GM19025 (cell line): ENCODE measurements around the gene YBX2.
"Not testable (repeated sequence)": the region's sequence is repeated elsewhere in the genome, so short reads cannot be mapped to it uniquely, and the experiment has no call there.

Experiments used
- ATAC-seq: cut with Tn5 transposase; IDR thresholded peaks from one replicate; pipeline ENCODE4 v1.9.1; 2021; ENCODE audit warnings: mild to moderate bottlenecking, low read depth, moderate library complexity; ENCODE audit not compliant: unreplicated experiment

The YBX2 gene

DNA sequence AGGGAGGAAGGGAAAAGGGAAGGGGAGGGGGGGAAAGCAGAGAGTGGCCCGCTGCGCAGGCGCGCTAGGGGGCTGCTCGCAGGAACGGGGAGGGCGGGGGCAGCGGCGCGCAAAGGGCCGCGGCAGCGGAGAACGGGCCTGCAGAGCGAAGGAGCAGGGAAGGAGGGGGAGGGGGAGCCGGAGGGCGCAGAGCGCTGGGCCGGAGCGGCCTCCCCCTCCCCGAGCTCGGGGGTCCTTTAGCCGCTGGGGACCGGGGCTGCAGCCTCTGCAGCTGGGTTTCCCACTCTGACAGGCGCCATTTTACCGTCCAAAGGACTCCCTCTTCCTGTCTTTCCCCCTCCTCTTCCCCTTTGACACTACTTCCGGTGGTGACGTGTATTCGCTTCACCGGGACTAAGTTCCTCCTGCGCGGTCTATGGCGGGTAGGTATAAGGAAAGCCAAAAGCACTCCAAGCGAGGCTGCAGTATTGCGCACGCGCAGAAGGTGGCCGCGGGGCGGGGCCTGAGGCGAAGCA lies 42.7 kb downstream of the YBX2 start, which contains the start of gene CTDNEP1:
Gene CTDNEP1, minus strand, starts transcription at position 74 of the 515 bp plus-strand sequence. CDS start 438 bp downstream, outside the sequence.
- peak; percentile 89 for ATAC-seq

DNA sequence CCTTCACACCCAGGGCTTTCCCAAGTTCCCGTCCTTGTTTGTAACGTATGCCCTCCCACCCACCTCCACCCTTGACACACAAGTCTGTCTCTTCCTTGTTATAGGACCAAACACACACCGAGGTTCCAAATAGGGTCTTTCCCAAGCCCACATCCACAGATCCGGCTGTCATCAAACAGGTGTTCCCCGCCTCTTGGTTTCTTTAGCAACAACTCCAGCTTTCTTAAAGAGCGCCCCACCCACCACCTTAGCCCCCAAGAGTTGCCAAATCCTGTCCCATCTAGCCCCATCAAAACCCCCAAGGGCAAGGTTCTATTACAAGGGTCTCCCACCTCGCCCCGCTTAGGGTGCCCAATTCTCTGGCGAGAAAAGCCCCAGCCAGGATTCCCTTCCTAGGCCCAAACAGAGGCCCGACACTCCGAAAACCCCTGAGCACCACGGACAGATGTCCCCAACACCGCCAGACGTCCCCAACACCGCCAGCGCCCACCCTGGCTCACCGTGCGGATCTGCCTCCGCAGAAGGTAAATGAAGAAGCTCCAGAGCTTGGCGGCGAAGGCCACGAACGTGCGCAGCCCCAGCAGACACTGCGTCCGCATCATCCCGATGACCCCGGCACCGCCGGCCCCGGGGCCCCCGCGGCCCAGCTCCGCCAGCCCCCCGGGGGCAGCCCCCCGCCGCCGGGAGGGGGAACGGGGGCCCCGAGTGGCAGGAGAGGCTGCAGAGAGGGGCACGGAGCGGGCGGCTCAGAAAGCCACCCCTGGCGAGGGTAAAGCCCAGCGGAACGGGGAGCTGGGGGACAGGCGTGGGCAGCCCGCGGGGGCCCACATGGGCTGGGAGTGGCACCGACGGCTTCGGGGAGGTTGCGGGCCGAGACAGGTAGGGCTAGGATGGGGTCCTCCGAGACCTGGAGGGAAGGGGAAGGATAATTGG lies 43.5 kb downstream of the YBX2 start:
- ATAC-seq: no peak

DNA sequence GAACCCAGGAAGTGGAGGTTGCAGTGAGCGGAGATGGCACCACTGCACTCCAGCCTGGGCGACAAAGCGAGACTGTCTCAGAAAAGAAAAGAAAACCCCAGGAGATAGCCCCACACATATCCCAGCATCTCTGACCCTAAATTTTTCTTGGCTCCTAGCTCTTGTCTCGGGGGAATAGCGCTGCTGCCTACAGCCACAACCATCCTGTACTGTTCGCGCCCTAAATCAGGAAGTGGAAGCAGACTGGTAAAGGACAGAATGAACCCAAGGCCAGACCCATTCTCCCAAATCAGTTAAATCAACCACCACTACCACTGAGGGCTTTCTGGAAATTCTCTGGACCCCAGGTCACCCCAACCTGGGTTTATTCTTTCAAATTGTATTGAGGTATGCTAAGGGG lies 44.6 kb downstream of the YBX2 start:
- no peak for ATAC-seq

DNA sequence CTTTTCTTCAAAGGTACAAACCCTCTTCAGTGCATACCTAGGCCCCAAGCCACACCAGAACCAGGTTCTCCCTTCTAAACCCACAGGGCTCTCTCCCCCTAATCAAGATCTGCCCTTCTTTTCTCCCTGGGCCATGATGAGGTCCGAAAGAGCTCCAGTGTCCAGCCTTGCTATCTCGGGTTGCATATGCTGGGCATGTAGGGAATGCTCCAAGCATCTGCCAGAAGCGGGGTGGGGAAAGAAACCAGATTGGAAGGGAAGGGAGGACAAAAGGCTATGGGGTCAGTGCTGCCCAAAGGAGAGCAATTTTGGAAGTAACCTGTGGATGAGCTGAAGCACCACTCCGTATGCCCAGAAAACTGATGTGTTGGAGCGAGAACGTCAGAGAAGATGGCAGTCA lies 45.2 kb downstream of the YBX2 start:
- no peak for ATAC-seq

DNA sequence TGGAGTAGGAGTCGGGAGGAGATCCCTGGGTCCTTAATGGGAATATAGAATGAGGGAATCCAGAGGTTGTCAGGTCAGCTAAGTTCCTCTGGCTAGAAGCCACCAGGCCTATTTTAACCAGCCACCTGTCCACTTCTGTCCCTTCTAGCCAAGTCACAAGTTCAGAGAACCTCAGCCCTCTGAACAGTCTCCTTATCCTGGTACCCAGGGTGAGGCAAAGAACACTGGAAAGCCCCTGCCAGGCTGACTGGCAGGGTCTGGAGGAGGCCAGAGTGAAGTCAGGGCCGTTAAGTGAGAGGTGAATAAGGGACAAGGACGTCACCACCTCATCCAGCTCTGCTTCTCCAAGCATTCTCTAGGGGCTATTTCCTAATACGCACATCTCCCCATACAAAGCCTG lies 45.6 kb downstream of the YBX2 start:
- ATAC-seq: no peak

- no peak for ATAC-seq
Observed at GRCh38 chr17:7246779-7247178, 47.7 kb downstream of the YBX2 start.

GRCh38 chr17:7243838-7244237 lies 50.6 kb downstream of the YBX2 start:
- ATAC-seq: not testable (repeated sequence)

DNA sequence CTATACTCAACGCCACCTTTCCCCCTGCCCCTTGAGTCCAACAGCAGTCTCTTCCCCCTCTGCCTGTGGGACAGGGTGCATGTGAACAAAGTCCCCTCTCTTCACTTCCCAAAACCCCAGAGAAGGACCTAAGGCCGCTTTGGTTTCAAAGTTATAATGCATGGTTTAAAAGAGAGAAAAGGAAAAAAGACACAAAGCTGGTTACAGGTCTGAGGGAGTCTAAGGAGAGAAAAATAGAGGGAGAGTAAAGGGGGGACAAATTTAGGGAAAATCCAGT lies 51.0 kb downstream of the YBX2 start:
- no peak for ATAC-seq

- peak; percentile 49 for ATAC-seq
Observed at GRCh38 chr17:7242717-7243452, 51.6 kb downstream of the YBX2 start.

GRCh38 chr17:7241783-7242716 lies 52.4 kb downstream of the YBX2 start, which contains the start of gene GABARAP:
TSS of gene GABARAP (minus strand) at chr17:7242449. CDS start at chr17:7242330, 119 bp downstream.
- ATAC-seq: no peak

- no peak for ATAC-seq
Observed at GRCh38 chr17:7241090-7241733, 53.2 kb downstream of the YBX2 start.

DNA sequence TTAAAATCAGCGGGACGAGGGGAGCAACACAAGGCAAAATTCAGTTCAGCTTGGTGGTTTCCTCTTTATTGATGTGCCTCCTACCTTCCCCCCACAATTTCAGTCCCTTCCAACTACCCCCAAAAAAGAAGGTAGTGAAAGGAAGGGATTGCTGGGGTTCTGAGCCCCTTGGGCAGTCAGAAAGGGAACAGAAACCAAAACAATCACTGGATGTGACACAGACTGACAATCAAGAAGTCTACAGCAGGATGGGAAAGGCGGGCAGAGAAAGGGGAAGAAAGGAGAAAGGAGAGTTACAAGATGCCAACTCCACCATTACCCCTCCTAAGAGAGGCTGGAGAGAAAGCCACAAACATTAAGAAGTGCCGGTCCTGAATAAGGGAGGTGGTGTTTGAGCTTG lies 54.1 kb downstream of the YBX2 start:
- no peak for ATAC-seq

DNA sequence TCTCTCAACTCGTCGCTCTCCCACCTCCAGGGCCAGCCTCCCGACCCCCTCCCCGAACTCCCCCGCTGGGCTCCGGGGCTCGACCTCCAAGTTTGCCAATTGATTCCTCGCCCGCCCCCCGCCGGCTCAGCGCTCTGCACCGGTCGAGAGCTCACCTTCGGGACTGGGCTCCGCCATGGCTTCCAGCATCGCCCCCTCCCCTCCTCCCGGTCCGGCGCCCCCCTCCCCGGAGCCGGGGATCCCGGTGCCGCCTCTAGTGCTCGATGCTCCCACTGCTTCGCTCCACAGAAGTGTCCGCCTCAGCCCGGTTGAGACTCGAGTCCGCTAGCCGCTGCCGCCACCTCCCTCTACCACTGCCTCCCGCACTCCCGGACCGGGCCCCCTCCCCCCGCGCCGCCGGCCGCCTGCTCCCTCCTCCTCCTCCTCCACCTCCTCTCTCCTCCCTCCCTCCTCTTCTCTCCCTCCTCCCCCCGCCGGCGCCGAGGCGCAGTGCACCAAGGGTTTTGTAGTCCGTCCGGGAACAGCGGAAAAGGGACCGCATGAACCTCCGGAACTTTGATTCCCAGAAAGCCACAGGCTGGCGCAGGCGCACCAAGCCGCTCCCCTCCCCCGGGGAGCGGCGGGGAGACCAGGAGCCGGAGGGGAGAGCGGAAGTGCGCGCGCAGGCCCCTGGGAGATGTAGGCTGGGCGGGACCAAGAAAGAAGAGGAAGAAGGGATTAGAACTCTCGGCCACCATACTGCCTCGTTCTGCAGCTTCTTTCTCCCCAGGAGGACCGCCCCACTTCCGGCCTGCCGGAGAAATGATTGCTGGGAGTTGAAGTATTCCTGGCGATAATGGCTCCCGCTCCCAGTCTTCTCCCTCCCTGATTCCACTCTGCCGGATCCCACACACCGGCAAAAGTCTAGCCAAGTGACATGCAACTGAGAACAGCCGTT lies 55.1 kb downstream of the YBX2 start, which contains the start of gene PHF23:
Gene PHF23, minus strand, starts transcription at position 367 of the 937 bp plus-strand sequence. Its CDS starts 178 bp downstream, at position 189.
- ATAC-seq: peak; percentile 38

DNA sequence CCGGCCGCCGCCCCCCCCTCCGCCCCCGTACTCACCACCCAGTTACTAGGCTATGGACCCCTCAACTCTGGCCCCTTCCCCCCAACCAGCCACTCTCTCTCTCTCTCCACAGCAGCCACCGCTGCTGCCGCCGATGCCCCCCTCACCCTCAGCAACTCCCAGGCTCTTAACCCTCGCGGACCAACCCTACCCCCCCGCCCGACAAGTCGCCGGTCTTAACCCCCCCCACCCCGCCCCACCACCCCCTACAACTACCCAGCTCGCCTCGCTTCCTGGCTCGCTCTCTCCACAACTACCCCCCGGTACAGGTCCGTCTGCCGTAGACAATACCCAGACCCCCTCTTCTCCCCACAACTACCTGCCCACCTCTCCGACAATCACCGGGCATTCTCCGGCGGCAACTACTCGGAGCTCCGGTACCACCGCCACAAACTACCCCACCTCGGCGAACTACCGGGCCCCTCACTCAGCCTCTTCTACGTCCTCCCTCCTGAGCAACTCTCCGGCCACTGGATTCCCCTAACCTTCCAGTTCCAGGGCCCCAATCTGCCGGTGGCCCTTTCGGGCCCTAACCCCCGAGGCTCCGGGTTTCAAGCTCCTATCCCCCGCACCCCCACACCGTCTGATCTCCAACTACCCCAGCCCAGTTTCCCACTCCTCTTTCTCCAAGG lies 55.9 kb downstream of the YBX2 start:
- no peak for ATAC-seq
